Osteoblast (primary cell): ENCODE measurements around the gene PTPRCAP. TPM values are rescaled to one million over a fixed set of nuclear protein-coding genes. Genes with fewer than 3 reads are reported as not detected.

Experiments used
- DNase-seq: peaks from one replicate; pipeline ENCODE4 v3.0.0; 2011; ENCODE audit warnings: low spot score, mixed read lengths; ENCODE audit not compliant: insufficient read length; ENCODE audit errors: missing footprints
- H2AFZ ChIP-seq: 2 replicates; pipeline ENCODE4 v1.6.0; 2011; ENCODE audit warnings: mild to moderate bottlenecking, low read length
- H3K27ac ChIP-seq: 2 replicates; pipeline ENCODE4 v1.5.1; 2011; ENCODE audit warnings: mild to moderate bottlenecking, low read depth, low read length, moderate library complexity
- H3K27me3 ChIP-seq: 2 replicates; pipeline ENCODE4 v1.6.0; 2012; ENCODE audit warnings: mild to moderate bottlenecking, control low read depth, inconsistent platforms, low read length, moderate library complexity; ENCODE audit not compliant: insufficient read depth
- H3K36me3 ChIP-seq: 2 replicates; pipeline ENCODE4 v1.5.1; 2011; ENCODE audit warnings: mild to moderate bottlenecking, low read length, control low read depth, moderate library complexity; ENCODE audit not compliant: insufficient read depth
- H3K4me1 ChIP-seq: 2 replicates; pipeline ENCODE4 v1.5.1; 2011; ENCODE audit warnings: mild to moderate bottlenecking, low read length, control low read depth, moderate library complexity; ENCODE audit not compliant: insufficient read depth
- H3K4me2 ChIP-seq: 2 replicates; pipeline ENCODE4 v1.6.0; 2011; ENCODE audit warnings: mild to moderate bottlenecking, low read length; ENCODE audit not compliant: insufficient read depth
- H3K4me3 ChIP-seq: fragments of 200-600 bp; sonication (generic); 3 replicates; pipeline ENCODE4 v1.5.1; 2012; ENCODE audit warnings: mild to moderate bottlenecking, low read length, inconsistent platforms; ENCODE audit not compliant: insufficient read depth
- H3K79me2 ChIP-seq: 2 replicates; pipeline ENCODE4 v1.6.0; 2012; ENCODE audit warnings: mild to moderate bottlenecking, low read length, control low read depth, inconsistent platforms; ENCODE audit not compliant: insufficient read depth
- H3K9me3 ChIP-seq: 2 replicates; pipeline ENCODE4 v1.5.1; 2011; ENCODE audit warnings: low read depth, low read length, control low read depth
- H4K20me1 ChIP-seq: 2 replicates; pipeline ENCODE4 v1.6.0; 2012; ENCODE audit warnings: mild to moderate bottlenecking, low read length, control low read depth; ENCODE audit not compliant: insufficient read depth
- total RNA-seq: library from RNA; depleted of rRNA; stranded (reverse); fragments of >200 nt; gene quantifications from 2 replicates; pipeline ENCODE4 v1.2.3, GENCODE V29; 2012
- TF ChIP-seq, protein P1 (sequence below): IDR thresholded peaks from 2 replicates; pipeline ENCODE4 v1.5.1; 2011; ENCODE audit warnings: mild to moderate bottlenecking, low read depth, low read length, moderate library complexity; ENCODE audit errors: extremely low read depth

Gene PTPRCAP
- total RNA-seq, 1 donor: 0.36 TPM

DNA sequence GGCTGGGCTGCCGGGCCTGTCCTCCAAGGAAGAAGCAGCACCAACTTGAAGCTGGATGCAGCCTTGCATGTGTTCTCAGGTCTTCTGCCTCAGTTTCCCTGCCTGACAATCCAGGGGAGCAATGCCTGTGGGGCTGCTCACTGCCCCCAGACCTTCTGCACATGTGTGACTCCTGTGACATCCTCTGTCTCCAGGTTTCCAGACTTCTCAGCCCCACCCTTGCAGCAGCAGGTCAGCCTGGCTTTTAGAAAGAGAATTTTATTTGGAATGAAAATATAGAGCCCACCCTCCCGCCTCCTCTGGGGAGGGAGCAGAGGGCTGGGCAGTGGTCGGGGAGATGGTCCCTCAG is 301 bp upstream of the PTPRCAP start:
- no peaks in the 10 kb centered on the region for H3K9me3 ChIP-seq
- H3K4me3 ChIP-seq: no peak overlapping the region
- no peaks in the 10 kb centered on the region for H3K27me3 ChIP-seq
- peaks cover 10% of the 10 kb centered on the region for H4K20me1 ChIP-seq
- no peak overlapping the region for H3K27ac ChIP-seq
- H3K36me3 ChIP-seq: peaks cover 21% of the 10 kb centered on the region
- peaks cover 15% of the 10 kb centered on the region for H3K79me2 ChIP-seq
- peaks cover 7% of the 10 kb centered on the region for H3K4me1 ChIP-seq
- no peak overlapping the region for H3K4me2 ChIP-seq
- TF ChIP-seq, protein P1, sequence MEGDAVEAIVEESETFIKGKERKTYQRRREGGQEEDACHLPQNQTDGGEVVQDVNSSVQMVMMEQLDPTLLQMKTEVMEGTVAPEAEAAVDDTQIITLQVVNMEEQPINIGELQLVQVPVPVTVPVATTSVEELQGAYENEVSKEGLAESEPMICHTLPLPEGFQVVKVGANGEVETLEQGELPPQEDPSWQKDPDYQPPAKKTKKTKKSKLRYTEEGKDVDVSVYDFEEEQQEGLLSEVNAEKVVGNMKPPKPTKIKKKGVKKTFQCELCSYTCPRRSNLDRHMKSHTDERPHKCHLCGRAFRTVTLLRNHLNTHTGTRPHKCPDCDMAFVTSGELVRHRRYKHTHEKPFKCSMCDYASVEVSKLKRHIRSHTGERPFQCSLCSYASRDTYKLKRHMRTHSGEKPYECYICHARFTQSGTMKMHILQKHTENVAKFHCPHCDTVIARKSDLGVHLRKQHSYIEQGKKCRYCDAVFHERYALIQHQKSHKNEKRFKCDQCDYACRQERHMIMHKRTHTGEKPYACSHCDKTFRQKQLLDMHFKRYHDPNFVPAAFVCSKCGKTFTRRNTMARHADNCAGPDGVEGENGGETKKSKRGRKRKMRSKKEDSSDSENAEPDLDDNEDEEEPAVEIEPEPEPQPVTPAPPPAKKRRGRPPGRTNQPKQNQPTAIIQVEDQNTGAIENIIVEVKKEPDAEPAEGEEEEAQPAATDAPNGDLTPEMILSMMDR: no peak
- no peak overlapping the region for H2AFZ ChIP-seq
- DNase-seq: no peak

DNA sequence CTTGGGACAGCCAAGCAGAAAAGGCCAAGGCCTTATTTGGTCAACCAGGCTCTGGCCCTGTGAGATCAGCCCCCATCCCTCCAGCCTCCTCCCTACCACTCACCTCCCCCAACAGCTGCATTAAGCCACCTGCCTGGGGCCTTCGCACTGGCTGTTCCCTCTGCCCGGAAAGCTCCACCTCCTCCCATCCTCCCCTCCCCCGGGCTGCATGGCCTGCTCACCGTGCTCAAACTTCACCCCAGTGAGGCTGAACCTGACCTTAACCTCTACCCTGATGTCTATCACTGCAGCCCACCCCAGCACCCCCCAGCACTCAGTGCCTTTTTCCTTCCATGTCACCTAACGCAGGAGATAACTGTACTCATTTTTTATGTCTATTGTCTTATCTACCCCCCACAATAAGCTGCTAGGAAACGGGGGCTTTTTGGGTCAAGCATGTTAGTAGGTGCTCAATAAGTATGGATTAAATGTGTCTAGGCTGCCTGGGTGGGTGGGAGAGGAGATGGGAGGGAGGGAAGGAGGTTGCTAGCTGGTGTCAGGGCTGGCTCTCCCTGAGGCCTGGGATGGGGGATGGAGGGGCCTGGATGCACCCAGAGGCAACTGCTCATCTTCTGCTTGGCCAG is 912 bp downstream of the PTPRCAP start:
- Histone ChIP-seq H4K20me1 (peaks cover 4% of the 10 kb centered on the region), H3K4me2 (no peak overlapping the region), H3K79me2 (peaks cover 5% of the 10 kb centered on the region), H2AFZ (no peak overlapping the region), H3K9me3 (no peaks in the 10 kb centered on the region), H3K27ac (no peak overlapping the region), H3K36me3 (peaks cover 31% of the 10 kb centered on the region), H3K4me1 (no peaks in the 10 kb centered on the region), H3K27me3 (no peaks in the 10 kb centered on the region), H3K4me3 (no peak overlapping the region)
- peak; percentile 89 for DNase-seq
- TF ChIP-seq, protein P1: no peak

DNA sequence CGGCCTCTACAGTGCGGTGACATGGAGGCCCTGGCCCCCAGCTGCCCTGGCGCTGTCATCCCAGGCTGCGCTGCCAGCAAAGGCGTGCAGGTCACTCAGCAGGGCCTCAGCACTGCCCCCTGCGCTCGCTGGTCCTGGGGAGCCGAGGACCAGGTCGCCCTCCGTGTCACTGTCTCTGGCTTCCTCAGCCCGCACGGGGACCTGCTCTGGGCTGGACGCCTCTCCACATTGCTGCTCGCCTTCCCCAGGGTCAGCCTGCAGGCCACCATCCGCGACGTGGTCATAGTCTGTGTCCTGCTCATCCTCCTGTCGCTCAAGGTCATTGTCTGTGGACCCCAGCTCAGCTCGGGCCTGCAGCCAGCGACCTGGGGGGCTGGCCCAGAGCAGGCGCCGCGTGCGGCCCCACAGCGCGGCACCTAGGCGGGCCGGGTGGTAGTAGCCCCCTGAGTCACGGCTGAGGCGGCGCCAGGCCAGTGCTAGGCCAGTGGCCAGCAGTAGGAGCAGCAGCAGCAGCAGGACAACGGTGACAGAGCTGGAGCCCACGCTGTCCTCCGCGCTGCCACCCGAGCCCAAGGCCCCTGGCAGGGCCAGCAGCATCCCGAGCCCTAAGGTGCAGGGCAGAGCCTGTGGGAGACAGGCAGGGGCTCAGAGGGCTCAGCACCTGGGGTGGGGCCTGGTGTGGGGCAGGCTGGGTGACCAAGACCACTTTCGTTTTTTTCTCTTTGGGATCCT is 1.6 kb downstream of the PTPRCAP start:
- peaks cover 4% of the 10 kb centered on the region for H4K20me1 ChIP-seq
- TF ChIP-seq, protein P1: no peak
- DNase-seq: no peak
- H2AFZ ChIP-seq: no peak overlapping the region
- H3K79me2 ChIP-seq: peaks cover 2% of the 10 kb centered on the region
- no peak overlapping the region for H3K27ac ChIP-seq
- H3K4me2 ChIP-seq: no peak overlapping the region
- no peaks in the 10 kb centered on the region for H3K9me3 ChIP-seq
- H3K27me3 ChIP-seq: no peaks in the 10 kb centered on the region
- no peak overlapping the region for H3K4me3 ChIP-seq
- H3K36me3 ChIP-seq: peaks cover 32% of the 10 kb centered on the region
- H3K4me1 ChIP-seq: no peaks in the 10 kb centered on the region

DNA sequence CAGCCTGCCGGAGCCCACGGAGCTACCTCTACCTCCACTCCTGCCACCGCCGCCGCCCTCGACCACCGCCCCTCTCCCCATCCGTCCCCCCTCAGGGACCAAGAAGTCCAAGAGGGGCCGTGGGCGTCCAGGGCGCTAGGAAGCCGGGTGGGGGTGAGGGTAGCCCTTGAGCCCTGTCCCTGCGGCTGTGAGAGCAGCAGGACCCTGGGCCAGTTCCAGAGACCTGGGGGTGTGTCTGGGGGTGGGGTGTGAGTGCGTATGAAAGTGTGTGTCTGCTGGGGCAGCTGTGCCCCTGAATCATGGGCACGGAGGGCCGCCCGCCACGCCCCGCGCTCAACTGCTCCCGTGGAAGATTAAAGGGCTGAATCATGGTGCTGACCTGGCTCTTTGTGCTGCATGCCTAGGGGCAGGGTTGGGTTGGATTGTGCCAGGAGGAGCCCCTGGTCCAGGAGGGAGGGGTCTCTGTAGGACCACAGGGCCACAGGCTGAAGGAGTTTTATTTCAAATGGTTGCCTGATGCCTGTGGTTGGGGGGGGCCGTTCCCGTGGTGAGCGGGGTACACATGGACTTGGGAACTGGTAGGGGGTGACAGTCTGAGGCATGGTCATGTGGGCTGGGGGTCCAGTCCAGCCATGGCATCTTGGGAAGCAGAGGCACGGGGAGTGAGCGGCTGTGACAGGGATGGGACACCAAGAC is 2.3 kb downstream of the PTPRCAP start:
- DNase-seq: no peak
- Histone ChIP-seq H3K4me1 (no peaks in the 10 kb centered on the region), H3K79me2 (peaks cover 7% of the 10 kb centered on the region), H3K36me3 (peaks cover 34% of the 10 kb centered on the region), H3K27me3 (no peaks in the 10 kb centered on the region), H4K20me1 (peaks cover 2% of the 10 kb centered on the region), H3K9me3 (no peaks in the 10 kb centered on the region), H3K27ac (no peak overlapping the region), H3K4me3 (no peak overlapping the region), H2AFZ (no peak overlapping the region), H3K4me2 (no peak overlapping the region)
- TF ChIP-seq, protein P1: no peak
